ENCODE data around the gene EGFL6.

The EGFL6 gene

DNA sequence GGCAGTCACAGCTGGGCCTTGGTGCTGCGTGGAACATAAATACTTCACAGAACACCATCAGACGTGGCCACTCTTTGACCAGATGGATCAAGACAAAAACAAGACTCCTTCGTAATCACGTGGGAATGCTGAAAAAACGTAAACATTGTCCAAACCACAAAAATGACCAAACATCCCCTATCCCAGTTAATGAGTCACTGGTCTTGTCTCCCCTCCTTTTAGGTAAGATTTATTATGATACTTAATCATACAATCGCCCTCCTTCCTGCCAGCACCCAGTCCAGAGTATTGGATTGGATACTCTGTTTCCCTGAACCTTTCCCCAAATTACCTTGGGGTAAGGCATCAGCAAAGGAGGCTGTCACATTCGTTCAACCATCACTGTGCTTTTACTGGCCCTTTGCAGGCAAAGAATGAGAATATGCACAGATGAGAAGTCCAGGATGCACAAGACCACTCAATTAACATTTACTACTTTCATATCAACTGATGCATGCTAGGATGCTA lies 82.9 kb downstream of the EGFL6 start (continued):
- TF ChIP-seq ZNF843 (tag by site-specific recombination; IDR thresholded peaks at IDR 0.05) (peak; percentile 77), ZNF558 (tag by site-specific recombination; IDR thresholded peaks at IDR 0.05) (no peak), ZNF76 (tag by site-specific recombination; IDR thresholded peaks at IDR 0.05; ENCODE audit: borderline replicate concordance, low read depth) (no peak), ZNF211 (tag by site-specific recombination; IDR thresholded peaks at IDR 0.05; ENCODE audit: low read depth) (no peak), KLF10 (tag by site-specific recombination; IDR thresholded peaks at IDR 0.05) (peak; percentile 52; the same call in 1 of the 2 replicates), ZNF639 (tag by site-specific recombination; IDR thresholded peaks at IDR 0.05) (peak; percentile 88; the same call in 1 of the 2 replicates), ZNF391 (tag by site-specific recombination; IDR thresholded peaks at IDR 0.05; ENCODE audit: borderline replicate concordance, low read depth) (0 out of 2 replicates have a peak, but pooled peaks have one; percentile 41), ZNF530 (tag by site-specific recombination; IDR thresholded peaks at IDR 0.05; ENCODE audit: low read depth) (no peak), ZNF214 (tag by site-specific recombination; IDR thresholded peaks at IDR 0.05; ENCODE audit: borderline replicate concordance) (no peak), PRDM1 (tag by site-specific recombination; IDR thresholded peaks at IDR 0.05) (no peak), YY1 (tag by site-specific recombination; IDR thresholded peaks at IDR 0.05) (no peak), ZNF768 (tag by site-specific recombination; IDR thresholded peaks at IDR 0.05) (no peak), ZBTB8A (tag by site-specific recombination; IDR thresholded peaks at IDR 0.05) (no peak), ZNF366 (tag by site-specific recombination; conservative IDR thresholded peaks at IDR 0.05) (peak; percentile 93), ZNF561 (tag by site-specific recombination; IDR thresholded peaks at IDR 0.05; ENCODE audit: borderline replicate concordance) (no peak), ZNF513 (tag by site-specific recombination; IDR thresholded peaks at IDR 0.05) (no peak), ZNF701 (tag by site-specific recombination; IDR thresholded peaks at IDR 0.05) (no peak), ZNF510 (tag by site-specific recombination; IDR thresholded peaks at IDR 0.05; ENCODE audit: insufficient replicate concordance) (no peak), PBX3 (CRISPR knock-in tag; IDR thresholded peaks at IDR 0.05) (no peak), ZNF560 (tag by site-specific recombination; IDR thresholded peaks at IDR 0.05; ENCODE audit: borderline replicate concordance) (no peak)
- TF ChIP-seq, protein P1, sequence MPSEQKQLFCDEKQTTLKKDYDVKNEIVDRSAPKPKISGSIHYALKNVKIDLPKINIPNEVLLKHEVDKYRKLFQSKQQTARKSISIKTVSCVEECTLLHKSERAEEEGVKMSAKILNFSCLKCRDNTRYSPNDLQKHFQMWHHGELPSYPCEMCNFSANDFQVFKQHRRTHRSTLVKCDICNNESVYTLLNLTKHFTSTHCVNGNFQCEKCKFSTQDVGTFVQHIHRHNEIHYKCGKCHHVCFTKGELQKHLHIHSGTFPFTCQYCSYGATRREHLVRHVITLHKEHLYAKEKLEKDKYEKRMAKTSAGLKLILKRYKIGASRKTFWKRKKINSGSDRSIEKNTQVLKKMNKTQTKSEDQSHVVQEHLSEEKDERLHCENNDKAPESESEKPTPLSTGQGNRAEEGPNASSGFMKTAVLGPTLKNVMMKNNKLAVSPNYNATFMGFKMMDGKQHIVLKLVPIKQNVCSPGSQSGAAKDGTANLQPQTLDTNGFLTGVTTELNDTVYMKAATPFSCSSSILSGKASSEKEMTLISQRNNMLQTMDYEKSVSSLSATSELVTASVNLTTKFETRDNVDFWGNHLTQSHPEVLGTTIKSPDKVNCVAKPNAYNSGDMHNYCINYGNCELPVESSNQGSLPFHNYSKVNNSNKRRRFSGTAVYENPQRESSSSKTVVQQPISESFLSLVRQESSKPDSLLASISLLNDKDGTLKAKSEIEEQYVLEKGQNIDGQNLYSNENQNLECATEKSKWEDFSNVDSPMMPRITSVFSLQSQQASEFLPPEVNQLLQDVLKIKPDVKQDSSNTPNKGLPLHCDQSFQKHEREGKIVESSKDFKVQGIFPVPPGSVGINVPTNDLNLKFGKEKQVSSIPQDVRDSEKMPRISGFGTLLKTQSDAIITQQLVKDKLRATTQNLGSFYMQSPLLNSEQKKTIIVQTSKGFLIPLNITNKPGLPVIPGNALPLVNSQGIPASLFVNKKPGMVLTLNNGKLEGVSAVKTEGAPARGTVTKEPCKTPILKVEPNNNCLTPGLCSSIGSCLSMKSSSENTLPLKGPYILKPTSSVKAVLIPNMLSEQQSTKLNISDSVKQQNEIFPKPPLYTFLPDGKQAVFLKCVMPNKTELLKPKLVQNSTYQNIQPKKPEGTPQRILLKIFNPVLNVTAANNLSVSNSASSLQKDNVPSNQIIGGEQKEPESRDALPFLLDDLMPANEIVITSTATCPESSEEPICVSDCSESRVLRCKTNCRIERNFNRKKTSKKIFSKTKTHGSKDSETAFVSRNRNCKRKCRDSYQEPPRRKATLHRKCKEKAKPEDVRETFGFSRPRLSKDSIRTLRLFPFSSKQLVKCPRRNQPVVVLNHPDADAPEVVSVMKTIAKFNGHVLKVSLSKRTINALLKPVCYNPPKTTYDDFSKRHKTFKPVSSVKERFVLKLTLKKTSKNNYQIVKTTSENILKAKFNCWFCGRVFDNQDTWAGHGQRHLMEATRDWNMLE (tag by site-specific recombination; conservative IDR thresholded peaks at IDR 0.05; ENCODE audit: low read depth) = no peak
- TF ChIP-seq, protein P2, sequence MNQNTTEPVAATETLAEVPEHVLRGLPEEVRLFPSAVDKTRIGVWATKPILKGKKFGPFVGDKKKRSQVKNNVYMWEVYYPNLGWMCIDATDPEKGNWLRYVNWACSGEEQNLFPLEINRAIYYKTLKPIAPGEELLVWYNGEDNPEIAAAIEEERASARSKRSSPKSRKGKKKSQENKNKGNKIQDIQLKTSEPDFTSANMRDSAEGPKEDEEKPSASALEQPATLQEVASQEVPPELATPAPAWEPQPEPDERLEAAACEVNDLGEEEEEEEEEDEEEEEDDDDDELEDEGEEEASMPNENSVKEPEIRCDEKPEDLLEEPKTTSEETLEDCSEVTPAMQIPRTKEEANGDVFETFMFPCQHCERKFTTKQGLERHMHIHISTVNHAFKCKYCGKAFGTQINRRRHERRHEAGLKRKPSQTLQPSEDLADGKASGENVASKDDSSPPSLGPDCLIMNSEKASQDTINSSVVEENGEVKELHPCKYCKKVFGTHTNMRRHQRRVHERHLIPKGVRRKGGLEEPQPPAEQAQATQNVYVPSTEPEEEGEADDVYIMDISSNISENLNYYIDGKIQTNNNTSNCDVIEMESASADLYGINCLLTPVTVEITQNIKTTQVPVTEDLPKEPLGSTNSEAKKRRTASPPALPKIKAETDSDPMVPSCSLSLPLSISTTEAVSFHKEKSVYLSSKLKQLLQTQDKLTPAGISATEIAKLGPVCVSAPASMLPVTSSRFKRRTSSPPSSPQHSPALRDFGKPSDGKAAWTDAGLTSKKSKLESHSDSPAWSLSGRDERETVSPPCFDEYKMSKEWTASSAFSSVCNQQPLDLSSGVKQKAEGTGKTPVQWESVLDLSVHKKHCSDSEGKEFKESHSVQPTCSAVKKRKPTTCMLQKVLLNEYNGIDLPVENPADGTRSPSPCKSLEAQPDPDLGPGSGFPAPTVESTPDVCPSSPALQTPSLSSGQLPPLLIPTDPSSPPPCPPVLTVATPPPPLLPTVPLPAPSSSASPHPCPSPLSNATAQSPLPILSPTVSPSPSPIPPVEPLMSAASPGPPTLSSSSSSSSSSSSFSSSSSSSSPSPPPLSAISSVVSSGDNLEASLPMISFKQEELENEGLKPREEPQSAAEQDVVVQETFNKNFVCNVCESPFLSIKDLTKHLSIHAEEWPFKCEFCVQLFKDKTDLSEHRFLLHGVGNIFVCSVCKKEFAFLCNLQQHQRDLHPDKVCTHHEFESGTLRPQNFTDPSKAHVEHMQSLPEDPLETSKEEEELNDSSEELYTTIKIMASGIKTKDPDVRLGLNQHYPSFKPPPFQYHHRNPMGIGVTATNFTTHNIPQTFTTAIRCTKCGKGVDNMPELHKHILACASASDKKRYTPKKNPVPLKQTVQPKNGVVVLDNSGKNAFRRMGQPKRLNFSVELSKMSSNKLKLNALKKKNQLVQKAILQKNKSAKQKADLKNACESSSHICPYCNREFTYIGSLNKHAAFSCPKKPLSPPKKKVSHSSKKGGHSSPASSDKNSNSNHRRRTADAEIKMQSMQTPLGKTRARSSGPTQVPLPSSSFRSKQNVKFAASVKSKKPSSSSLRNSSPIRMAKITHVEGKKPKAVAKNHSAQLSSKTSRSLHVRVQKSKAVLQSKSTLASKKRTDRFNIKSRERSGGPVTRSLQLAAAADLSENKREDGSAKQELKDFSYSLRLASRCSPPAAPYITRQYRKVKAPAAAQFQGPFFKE (tag by site-specific recombination; IDR thresholded peaks at IDR 0.05; ENCODE audit: borderline replicate concordance) = no peak
- TF ChIP-seq, protein P3, sequence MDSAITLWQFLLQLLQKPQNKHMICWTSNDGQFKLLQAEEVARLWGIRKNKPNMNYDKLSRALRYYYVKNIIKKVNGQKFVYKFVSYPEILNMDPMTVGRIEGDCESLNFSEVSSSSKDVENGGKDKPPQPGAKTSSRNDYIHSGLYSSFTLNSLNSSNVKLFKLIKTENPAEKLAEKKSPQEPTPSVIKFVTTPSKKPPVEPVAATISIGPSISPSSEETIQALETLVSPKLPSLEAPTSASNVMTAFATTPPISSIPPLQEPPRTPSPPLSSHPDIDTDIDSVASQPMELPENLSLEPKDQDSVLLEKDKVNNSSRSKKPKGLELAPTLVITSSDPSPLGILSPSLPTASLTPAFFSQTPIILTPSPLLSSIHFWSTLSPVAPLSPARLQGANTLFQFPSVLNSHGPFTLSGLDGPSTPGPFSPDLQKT (IDR thresholded peaks at IDR 0.05; ENCODE audit: borderline replicate concordance, low read depth, low read length) = no peak
